NCI-H748 (cell line): ENCODE results near the gene KRTAP1-4.
"Not testable (repeated sequence)": the region's sequence is repeated elsewhere in the genome, so short reads cannot be mapped to it uniquely, and the experiment has no call there.

Source experiments
- DNase-seq: peaks from one replicate; lab custom pipeline; 2025; ENCODE audit not compliant: unreplicated experiment; lab: John Stamatoyannopoulos, UW

The KRTAP1-4 gene

DNA sequence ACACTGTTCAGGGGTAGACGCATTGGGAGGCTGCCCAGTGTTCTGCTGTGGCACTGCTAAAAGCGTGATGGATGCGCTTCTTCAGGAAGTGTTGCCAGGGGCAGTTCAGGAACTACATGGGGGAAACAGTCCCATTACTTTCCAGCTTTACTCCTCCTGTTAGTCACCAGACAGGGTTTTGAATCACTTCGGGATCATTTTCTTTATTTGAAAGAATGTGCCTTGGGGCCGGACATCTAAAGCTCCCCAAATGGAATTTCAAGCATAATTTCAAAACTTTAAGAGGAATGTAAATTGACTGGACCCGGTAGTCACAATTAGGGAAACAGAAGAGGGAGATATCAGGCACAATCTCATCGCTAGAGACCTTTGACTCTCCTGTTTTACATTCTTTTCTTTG lies 18.4 kb upstream of the KRTAP1-4 start:
- DNase-seq = no peak

DNA sequence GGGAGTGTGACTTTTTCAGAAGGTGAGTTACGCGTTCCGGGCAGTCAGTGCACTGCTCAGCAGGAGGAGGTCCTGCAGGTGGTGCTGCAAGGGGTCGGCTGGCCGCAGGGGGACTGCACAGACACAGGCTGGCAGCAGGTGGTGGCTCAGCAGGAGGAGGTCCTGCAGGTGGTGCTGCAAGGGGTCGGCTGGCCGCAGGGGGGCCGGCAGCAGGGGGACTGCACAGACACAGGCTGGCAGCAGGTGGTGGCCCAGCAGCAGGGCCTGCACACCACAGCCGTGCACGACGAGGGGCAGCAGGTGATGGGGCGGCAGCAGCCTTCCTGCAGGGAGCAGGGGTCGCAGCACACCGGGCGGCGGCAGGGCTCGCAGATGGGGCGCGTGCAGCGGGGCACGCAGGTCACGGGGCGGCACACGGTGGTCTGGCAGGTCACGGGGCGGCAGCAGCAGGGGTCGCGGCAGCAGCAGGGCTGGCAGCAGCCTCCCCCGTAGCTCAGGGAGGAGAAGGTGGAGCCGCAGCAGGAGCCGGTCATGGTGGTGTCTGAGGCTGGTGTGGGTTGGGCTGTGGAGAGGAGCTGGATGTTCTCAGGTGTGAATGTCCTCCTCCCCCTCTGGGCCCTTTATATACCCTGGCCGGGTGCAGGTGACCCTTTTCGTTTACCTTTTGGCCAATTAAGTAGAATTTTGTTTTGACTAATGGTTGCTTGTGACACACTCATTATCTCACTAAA lies 16.9 kb upstream of the KRTAP1-4 start, which contains the start of gene KRTAP2-1:
KRTAP2-1 (minus strand) TSS at position 582 of the 731 bp plus-strand sequence; CDS start at position 533, 49 bp downstream.
- DNase-seq = not testable (repeated sequence)

- no peak for DNase-seq
Observed at GRCh38 chr17:41042953-41043352, 13.0 kb upstream of the KRTAP1-4 start.

- DNase-seq = peak; percentile 41
Observed at GRCh38 chr17:41040783-41041571, 11.0 kb upstream of the KRTAP1-4 start, which contains the start of gene KRTAP1-1. KRTAP1-1 (minus strand) TSS chr17:41041450; CDS start chr17:41041397, 53 bp downstream.

DNA sequence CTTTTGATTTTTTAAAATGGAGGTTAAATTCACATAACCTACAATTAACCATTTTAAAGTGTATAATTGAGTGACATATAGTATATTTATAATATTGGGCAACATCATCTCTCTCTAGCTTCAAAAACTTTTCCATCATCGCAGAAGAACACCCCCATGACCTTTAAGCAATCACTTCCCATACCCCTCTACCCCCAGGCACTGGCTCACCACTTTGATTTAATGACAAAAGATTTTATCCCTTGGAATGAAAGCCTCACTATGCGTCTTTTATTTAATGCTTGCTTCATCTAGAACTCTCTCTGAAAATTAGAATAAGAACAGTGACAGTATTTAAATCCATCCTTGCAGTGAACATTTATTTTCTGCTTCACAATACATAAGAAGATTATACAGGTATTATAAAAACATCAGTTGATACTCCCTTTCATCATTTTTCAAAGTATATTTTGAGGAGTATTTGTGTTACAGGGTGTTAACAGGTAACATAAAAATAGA lies 7.9 kb upstream of the KRTAP1-4 start:
- DNase-seq = no peak

- peak; percentile 92 for DNase-seq
Observed at GRCh38 chr17:41034346-41034935, 4.4 kb upstream of the KRTAP1-4 start, which contains the start of gene KRTAP1-3. KRTAP1-3 (minus strand) TSS chr17:41034874; CDS start chr17:41034821, 53 bp downstream.

DNA sequence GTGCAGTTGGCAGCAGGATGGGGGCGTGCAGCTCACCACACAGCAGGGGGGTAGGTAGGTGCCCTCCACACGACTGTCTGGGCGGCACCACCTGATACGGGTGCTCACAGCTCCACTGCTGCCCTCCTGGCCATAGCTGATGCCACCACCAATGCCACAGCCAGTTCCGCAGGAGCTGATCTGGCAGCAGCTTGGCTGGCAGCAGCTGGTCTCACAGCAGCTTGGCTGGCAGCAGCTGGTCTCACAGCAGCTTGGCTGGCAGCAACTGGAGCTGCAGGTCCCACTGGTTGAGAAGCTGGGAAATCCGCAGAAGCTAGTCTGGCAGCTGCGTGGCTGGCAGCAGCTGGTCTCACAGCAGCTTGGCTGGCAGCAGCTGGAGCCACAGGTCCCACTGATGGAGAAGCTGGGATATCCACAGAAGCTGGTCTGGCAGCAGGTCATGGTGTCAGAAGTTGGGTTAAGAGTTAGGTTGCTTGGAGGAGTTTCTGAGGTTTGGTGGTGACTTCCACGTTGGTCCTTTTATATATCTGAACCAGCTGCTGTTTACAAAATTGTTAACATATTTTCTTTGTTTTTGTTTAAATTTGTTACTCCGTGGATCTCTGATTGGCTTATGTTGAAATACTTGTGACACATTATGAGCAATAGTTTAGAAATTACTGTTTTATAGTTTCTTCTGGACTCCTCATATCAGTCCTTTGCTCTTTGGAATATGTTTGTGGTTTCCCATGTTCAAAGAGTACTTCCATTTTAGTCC lies 3.1 kb downstream of the KRTAP1-4 start, which contains the start of gene KRTAP1-5:
KRTAP1-5 (minus strand) TSS at position 494 of the 757 bp plus-strand sequence; CDS start at position 441, 53 bp downstream.
- DNase-seq = no peak

DNA sequence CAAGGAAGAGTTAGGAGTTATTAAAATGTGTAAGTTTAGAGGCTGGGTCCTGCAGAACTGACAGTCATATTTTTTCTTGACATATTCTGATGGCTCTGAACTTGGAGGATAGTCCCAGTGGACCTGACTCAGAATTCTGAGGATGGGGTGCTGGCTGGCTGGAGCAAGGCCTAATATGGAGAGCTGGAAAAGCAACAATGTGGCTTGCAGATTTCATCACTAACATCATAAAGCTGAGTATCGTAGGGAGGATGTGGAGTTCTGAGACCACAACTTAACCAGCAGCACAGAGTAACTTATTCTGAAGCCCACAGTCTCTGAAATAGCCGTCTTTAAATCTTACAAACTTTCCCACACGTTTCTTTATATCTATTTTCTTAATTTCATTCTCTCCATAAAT lies 5.3 kb downstream of the KRTAP1-4 start:
- no peak for DNase-seq

DNA sequence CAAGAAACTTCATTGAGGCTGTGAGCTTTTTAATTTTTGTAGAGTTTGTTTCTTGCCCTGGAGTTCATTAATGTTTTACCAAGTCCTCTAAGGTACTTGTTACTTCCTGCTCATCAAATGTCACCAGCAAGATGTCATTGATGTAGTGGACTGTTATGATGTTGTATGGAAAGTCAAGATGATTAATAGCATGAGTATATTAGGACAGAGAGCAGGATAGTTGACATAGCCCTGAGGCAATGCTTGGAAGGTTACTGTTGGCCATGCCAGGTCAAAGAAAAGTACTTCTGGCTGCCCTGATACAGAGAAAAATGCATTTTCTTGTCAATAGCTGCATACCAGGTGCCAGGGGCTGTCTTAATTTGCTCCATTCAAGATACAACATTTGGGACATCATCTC lies 9.7 kb downstream of the KRTAP1-4 start:
- DNase-seq = peak; percentile 61

GRCh38 chr17:41019415-41019814 lies 10.6 kb downstream of the KRTAP1-4 start:
- DNase-seq = no peak

DNA sequence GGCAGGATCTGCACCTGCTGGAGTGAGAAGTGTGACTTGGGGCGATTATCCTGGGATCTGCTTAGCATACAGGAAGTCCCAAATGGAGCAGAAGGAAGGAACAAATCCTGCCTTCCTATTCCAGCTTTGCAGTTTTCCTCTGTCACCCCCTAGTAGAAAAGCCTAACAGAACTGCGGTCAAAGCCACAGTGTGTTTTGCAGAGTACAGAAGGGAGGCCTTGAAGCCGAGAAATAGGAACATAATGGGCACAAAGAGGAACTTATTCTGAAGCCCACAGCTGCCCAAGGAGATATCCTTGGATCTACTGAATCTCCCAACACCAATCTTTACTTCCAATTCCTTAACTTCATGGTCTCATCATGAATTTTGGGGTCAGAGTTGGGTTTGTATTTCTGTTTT lies 11.5 kb downstream of the KRTAP1-4 start:
- DNase-seq = no peak

DNA sequence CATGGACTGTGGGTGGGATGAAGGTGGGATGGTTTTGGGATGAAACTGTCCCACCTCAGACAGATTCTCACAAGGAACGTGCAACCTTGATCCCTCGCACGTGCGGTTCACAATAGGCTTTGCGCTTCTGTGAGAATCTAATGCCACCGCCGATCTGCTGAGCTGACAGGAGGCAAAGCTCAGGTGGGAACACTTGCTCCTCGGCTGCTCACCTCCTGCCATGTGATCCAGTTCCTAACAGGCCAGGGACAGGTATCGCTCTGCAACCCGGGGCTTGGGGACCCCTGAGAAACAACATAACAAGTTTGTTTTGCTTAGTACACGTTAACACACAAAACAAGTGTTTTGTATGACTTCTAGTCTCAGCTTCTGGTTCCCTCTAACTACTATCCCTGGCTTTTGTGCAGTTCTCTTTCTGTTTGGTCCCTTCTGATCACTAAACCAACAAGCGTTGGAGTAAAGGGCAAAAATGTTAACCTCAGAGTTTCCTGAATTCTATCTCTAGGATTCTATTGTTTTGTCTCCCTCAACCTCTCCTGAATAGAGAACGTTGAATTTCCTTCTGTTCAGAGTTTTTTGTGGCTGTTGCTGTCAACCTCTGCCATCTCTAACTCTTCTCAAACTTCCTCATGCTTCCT lies 13.3 kb downstream of the KRTAP1-4 start:
- no peak for DNase-seq

DNA sequence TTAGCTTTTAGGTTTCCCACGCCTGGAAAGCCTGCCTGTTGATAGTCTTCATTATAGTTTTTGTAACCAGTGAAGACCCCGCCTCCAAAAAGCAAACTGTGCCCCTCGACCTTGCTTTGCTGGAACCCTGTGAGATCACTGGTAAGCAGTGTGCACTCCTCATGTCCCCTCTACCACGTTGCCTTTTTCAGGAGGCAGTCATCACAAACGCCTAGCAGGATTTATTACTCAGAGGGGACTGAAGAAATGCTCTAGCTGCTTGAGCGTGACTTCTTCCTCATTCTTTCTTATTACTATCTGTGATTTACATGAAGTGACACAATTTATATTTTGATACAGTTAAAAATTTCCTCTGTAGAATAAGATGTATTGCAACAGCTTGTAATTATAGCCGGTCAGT lies 14.5 kb downstream of the KRTAP1-4 start:
- DNase-seq = no peak

DNA sequence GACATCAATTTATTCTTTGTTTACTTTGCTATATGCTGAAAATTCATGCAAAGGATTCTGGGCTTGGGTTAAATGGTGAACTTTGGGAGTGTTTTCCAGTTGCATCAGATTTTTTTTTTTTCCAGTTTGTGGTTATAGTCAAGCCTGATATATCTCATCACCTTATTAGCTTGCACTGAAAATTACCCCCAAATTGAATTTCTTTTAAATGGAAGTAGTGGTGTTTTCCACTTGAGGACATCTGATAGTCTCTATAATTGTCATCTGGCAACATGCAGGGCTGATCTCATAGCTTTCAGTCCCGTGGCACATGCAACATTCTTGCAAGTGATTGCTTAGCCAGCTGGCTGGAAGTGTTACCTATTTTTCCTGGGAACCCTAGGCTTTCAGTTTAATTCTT lies 16.4 kb downstream of the KRTAP1-4 start:
- DNase-seq = peak; percentile 46

GRCh38 chr17:41013181-41013580 lies 16.8 kb downstream of the KRTAP1-4 start:
- DNase-seq = no peak

DNA sequence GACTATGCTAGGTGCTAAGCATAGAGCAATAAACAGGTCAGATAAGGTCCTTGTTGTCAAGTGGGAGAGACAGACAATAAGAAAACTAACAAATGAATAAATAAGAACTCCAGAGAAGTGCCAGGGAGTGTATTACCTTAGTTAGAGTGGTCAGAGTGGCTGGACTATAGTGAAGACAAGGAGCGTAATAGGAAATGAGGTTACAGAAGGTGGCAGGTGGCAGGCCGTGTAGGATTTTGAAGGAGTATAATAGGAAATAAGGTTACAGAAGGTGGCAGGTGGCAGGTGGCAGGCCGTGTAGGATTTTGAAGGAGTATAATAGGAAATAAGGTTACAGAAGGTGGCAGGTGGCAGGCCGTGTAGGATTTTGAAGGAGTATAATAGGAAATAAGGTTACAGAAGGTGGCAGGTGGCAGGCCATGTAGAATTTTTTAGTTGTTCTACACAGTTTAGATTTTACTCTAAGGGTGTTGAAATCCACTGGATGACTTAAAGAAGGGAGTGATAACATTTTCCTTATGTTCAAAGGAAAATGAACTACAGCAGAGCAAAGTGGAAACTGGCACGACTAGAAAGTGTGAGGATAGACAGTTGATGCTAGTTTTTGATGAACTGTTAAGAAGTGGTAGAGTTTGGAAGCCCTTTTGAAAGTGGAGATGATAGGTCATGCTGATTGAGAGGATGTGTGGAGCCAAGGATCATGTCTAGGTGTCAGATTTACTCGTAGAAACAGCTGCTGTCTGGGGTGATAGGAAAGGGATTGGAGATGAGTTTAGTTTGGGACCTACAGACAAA lies 17.5 kb downstream of the KRTAP1-4 start:
- peak; percentile 43 for DNase-seq

DNA sequence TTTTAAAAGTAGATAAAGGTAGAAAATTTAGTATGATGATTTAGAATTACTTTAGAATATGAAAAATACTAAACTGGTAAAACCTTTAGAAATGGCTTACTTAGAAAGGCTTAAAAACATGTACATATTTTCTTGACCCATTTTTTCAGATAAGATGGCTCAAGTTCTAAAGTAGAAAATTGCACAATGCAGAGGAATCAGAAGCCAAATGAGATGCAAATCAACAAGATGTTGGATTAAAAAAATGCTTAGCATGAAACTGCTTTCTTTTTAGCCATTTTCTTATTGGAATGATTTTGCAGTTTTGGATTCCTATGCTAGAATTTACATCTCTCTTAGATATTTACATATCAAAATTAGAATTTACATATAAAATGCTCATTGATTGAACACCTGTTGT lies 19.6 kb downstream of the KRTAP1-4 start:
- DNase-seq = no peak

DNA sequence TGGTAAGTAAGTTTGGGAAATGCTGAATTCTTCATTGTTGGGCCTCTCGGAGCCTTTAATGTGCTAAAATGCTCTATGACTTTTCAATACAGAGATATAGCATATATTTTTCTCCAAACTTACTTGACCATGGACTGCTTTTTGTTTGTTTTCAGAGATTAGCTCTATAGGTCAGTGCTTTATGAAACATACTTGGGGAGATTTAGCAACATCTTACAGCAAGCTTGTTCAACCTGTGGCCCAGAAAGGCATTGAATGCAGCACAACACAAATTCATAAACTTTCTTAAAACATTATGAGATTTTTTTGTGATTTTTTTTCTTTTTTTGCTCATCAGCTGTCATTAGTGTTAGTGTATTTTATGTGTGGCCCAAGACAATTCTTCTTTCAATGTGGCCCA lies 20.1 kb downstream of the KRTAP1-4 start:
- no peak for DNase-seq

DNA sequence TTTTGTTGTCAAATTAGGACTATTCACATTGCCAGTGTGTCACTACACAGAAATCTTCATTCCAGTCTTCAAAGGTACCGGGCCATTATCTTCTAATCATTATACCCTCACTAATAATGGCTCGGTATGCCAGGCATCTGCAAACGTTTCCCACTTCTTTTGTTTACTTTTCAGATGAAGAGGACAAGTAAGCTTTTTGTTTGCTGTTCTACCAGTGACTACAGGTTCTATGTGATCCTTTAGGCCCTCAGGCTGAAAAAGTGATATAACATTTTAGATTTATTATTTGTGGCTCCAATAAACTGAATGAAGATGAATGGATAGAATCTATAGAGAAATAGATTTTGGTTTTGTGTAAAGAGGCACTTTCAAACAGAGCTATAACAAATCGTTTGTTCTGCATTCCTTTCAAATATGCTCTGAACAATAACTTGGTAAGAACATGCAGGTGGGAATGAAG lies 20.7 kb downstream of the KRTAP1-4 start:
- peak; percentile 53 for DNase-seq
